NT2/D1 (cell line): Measurements from ENCODE around the gene PDE6A.

Experiments
- DNase-seq: peaks from one replicate; pipeline ENCODE4 v3.0.0-alpha.2; 2011; ENCODE audit warnings: low read depth, low spot score
- H3K27me3 ChIP-seq: 2 replicates; pipeline ENCODE4 v1.6.0; 2011; ENCODE audit warnings: mild to moderate bottlenecking; ENCODE audit not compliant: insufficient read length, insufficient read depth
- H3K36me3 ChIP-seq: 2 replicates; pipeline ENCODE4 v1.6.1; 2011; ENCODE audit warnings: mild to moderate bottlenecking, low read length, mixed read lengths; ENCODE audit not compliant: insufficient read depth, insufficient read length
- H3K4me1 ChIP-seq: 2 replicates; pipeline ENCODE4 v1.5.1; 2011; ENCODE audit not compliant: insufficient read depth, insufficient read length
- H3K4me3 ChIP-seq: 2 replicates; pipeline ENCODE4 v1.5.1; 2011; ENCODE audit warnings: low read depth; ENCODE audit not compliant: insufficient read length
- H3K9ac ChIP-seq: 2 replicates; pipeline ENCODE4 v1.6.0; 2011; ENCODE audit warnings: low read depth; ENCODE audit not compliant: insufficient read length
- H3K9me3 ChIP-seq: 2 replicates; pipeline ENCODE4 v1.5.1; 2011; ENCODE audit warnings: mild to moderate bottlenecking, low read length; ENCODE audit not compliant: insufficient read depth
- SUZ12 ChIP-seq: IDR thresholded peaks from 2 replicates; pipeline ENCODE4 v1.6.1; 2011; ENCODE audit not compliant: insufficient read length, insufficient read depth; ENCODE audit errors: extremely low read depth
- YY1 ChIP-seq: IDR thresholded peaks from 2 replicates; pipeline ENCODE4 v1.6.1; 2011; ENCODE audit not compliant: insufficient read length, insufficient read depth
- ZNF274 ChIP-seq: IDR thresholded peaks from 2 replicates; pipeline ENCODE4 v1.6.1; 2011; ENCODE audit warnings: mild to moderate bottlenecking, low read depth, low read length

PDE6A gene

GRCh38 chr5:149902177-149902576 lies 42.4 kb downstream of the PDE6A start:
- Histone ChIP-seq H3K36me3 (no peaks in the 10 kb centered on the region), H3K9ac (no peak overlapping the region), H3K4me1 (no peaks in the 10 kb centered on the region), H3K27me3 (no peaks in the 10 kb centered on the region), H3K4me3 (no peak overlapping the region), H3K9me3 (no peaks in the 10 kb centered on the region)
- DNase-seq: no peak
- no peak for TF ChIP-seq YY1
- no peak for TF ChIP-seq ZNF274
- no peak for TF ChIP-seq SUZ12

GRCh38 chr5:149901511-149901910 lies 43.1 kb downstream of the PDE6A start:
- H3K27me3 ChIP-seq: no peaks in the 10 kb centered on the region
- no peak for TF ChIP-seq SUZ12
- TF ChIP-seq ZNF274: no peak
- no peak for TF ChIP-seq YY1
- H3K36me3 ChIP-seq: no peaks in the 10 kb centered on the region
- H3K4me3 ChIP-seq: no peak overlapping the region
- H3K4me1 ChIP-seq: no peaks in the 10 kb centered on the region
- DNase-seq: no peak
- no peak overlapping the region for H3K9ac ChIP-seq
- no peaks in the 10 kb centered on the region for H3K9me3 ChIP-seq

- no peaks in the 10 kb centered on the region for H3K27me3 ChIP-seq
- H3K9ac ChIP-seq: no peak overlapping the region
- H3K4me1 ChIP-seq: no peaks in the 10 kb centered on the region
- no peaks in the 10 kb centered on the region for H3K36me3 ChIP-seq
- no peak for DNase-seq
- H3K9me3 ChIP-seq: no peaks in the 10 kb centered on the region
- TF ChIP-seq YY1: no peak
- TF ChIP-seq ZNF274: no peak
- TF ChIP-seq SUZ12: no peak
- no peak overlapping the region for H3K4me3 ChIP-seq
Measured at GRCh38 chr5:149900390-149900789, 44.2 kb downstream of the PDE6A start.

- Histone ChIP-seq H3K36me3 (no peaks in the 10 kb centered on the region), H3K27me3 (no peaks in the 10 kb centered on the region), H3K4me1 (no peaks in the 10 kb centered on the region), H3K4me3 (no peak overlapping the region), H3K9ac (no peak overlapping the region), H3K9me3 (no peaks in the 10 kb centered on the region)
- TF ChIP-seq SUZ12 (no peak), YY1 (no peak), ZNF274 (no peak)
- DNase-seq: no peak
Measured at GRCh38 chr5:149898811-149899210, 45.8 kb downstream of the PDE6A start.

- no peaks in the 10 kb centered on the region for H3K4me1 ChIP-seq
- TF ChIP-seq ZNF274 (no peak), SUZ12 (no peak), YY1 (no peak)
- no peaks in the 10 kb centered on the region for H3K27me3 ChIP-seq
- H3K9me3 ChIP-seq: no peaks in the 10 kb centered on the region
- H3K4me3 ChIP-seq: no peak overlapping the region
- no peaks in the 10 kb centered on the region for H3K36me3 ChIP-seq
- H3K9ac ChIP-seq: no peak overlapping the region
- DNase-seq: no peak
Measured at GRCh38 chr5:149895416-149896345, 48.9 kb downstream of the PDE6A start.

GRCh38 chr5:149894237-149894636 lies 50.4 kb downstream of the PDE6A start:
- TF ChIP-seq ZNF274 (no peak), YY1 (no peak), SUZ12 (no peak)
- Histone ChIP-seq H3K9me3 (no peaks in the 10 kb centered on the region), H3K9ac (no peak overlapping the region), H3K36me3 (no peaks in the 10 kb centered on the region), H3K4me1 (no peaks in the 10 kb centered on the region), H3K4me3 (no peak overlapping the region), H3K27me3 (no peaks in the 10 kb centered on the region)
- DNase-seq: no peak

GRCh38 chr5:149893403-149893931 lies 51.1 kb downstream of the PDE6A start:
- no peaks in the 10 kb centered on the region for H3K9me3 ChIP-seq
- no peak overlapping the region for H3K9ac ChIP-seq
- H3K4me3 ChIP-seq: no peak overlapping the region
- H3K36me3 ChIP-seq: no peaks in the 10 kb centered on the region
- no peak for TF ChIP-seq SUZ12
- DNase-seq: no peak
- no peaks in the 10 kb centered on the region for H3K4me1 ChIP-seq
- no peaks in the 10 kb centered on the region for H3K27me3 ChIP-seq
